ENCODE results near the gene ATG12.

DNA sequence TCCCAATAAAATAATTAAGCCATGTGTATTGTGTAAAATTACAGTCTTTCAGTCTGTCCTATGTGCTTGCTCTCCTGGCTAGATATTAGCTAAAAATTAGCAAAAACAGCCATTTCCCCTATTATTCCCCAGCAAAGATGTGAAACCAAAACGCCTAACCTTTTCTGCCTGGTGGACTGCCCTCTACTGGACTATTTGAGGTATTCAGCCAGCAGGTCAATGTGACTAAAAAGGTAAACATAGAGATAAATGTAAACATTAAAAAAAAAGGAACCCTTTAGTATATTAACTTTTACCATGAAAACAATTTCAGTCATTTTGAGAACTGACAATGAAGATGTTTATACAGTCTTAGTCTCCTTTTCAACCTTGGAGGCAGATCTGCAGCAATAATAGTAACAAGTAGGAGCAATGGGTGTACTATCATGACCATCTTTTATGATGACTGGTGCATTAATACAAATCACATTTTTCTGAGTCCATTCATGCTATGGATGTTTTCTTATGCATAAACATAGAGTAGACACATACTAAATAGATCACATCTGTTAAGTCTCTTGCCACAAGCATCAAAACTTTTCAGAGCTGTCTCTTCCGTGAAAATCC, 10.1 kb downstream of the ATG12 start:
- TF ChIP-seq ELF4 (CRISPR knock-in tag; IDR thresholded peaks at IDR 0.05; ENCODE audit: low read depth) (no peak), CBFB (CRISPR knock-in tag; IDR thresholded peaks at IDR 0.05; ENCODE audit: low read depth) (no peak), RELA (CRISPR knock-in tag; IDR thresholded peaks at IDR 0.05; ENCODE audit: borderline replicate concordance) (no peak), SMAD3 (CRISPR knock-in tag; IDR thresholded peaks at IDR 0.05; ENCODE audit: borderline replicate concordance) (no peak), ZNF671 (CRISPR knock-in tag; IDR thresholded peaks at IDR 0.05) (no peak), OVOL2 (CRISPR knock-in tag; IDR thresholded peaks at IDR 0.05; ENCODE audit: borderline replicate concordance) (no peak), NFATC4 (CRISPR knock-in tag; IDR thresholded peaks at IDR 0.05) (no peak), NFYB (CRISPR knock-in tag; conservative IDR thresholded peaks at IDR 0.05; ENCODE audit: low read depth) (no peak), SMAD4 (CRISPR knock-in tag; IDR thresholded peaks at IDR 0.05) (no peak), JUN (CRISPR knock-in tag; IDR thresholded peaks at IDR 0.05) (no peak)
- TF ChIP-seq, protein P1, sequence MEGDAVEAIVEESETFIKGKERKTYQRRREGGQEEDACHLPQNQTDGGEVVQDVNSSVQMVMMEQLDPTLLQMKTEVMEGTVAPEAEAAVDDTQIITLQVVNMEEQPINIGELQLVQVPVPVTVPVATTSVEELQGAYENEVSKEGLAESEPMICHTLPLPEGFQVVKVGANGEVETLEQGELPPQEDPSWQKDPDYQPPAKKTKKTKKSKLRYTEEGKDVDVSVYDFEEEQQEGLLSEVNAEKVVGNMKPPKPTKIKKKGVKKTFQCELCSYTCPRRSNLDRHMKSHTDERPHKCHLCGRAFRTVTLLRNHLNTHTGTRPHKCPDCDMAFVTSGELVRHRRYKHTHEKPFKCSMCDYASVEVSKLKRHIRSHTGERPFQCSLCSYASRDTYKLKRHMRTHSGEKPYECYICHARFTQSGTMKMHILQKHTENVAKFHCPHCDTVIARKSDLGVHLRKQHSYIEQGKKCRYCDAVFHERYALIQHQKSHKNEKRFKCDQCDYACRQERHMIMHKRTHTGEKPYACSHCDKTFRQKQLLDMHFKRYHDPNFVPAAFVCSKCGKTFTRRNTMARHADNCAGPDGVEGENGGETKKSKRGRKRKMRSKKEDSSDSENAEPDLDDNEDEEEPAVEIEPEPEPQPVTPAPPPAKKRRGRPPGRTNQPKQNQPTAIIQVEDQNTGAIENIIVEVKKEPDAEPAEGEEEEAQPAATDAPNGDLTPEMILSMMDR (IDR thresholded peaks at IDR 0.05): peak; percentile 69

Measured in WTC11 (cell line).